ENCODE results near the gene SERINC5.
"Not testable (repeated sequence)": the region's sequence is repeated elsewhere in the genome, so short reads cannot be mapped to it uniquely, and the experiment has no call there.

SERINC5 gene

DNA sequence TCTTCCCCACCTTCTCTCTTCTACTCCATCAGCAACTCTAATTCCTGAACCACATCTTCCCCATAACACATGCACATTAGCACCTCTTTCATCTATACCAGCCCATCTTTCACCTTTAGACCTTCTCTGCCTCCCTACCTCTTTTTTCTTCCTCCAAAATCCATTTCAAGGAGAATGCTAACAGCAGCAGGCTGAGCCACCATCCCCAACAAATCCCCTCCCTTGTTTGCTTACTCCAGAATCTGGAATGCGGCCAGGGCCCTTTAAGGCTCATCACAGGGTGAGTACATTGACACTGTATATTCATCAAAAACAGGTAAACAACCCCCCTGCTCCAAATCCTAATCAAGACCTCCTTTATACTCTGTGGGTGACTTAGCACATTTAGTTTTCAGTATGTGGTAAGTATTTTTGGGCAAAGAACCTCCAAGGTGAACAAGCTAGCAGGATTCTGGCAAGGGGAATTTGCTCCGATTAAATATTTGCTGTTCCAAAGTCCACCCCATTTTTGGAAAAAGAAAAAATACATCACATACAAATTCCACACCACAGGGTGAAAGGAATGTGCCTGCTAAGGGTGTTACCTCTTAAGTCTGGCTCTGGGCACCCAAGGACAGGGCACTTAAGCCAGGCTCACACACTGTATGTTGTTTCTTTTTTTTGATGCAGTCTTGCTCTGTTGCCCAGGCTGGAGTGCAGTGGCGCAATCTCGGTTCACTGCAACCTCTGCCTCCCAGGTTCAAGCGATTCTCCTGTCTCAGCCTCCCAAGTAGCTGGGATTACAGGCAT, 71.4 kb downstream of the SERINC5 start:
- DNase-seq (ENCODE audit: low read depth, low spot score) = no peak
- peak overlapping the region; percentile 18; the same call in 1 of the 2 replicates for H3K4me3 ChIP-seq (ENCODE audit: low read length)

DNA sequence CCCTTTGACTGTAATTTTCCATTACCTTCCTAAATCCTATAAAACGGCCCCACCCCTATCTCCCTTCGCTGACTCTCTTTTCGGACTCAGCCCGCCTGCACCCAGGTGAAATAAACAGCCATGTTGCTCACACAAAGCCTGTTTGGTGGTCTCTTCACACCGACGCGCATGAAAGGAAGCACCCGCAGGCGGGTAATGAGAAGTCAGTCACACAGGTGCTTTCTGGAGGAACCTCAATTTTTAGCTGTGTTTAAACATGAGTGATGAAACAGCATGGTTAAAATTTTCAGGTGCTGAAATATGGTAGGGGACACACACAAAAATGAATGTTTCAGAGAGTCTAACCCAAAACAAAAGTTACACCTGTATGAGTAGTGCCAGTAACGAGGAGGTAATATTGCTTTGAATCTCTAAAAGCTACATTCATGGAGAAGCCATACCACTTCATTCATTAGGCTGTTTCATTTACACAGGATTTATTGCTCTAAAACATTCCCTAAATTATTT, 72.1 kb downstream of the SERINC5 start:
- H3K4me3 ChIP-seq (ENCODE audit: low read length) = peak overlapping the region; percentile 18; the same call in 1 of the 2 replicates
- DNase-seq (ENCODE audit: low read depth, low spot score) = not testable (repeated sequence)

DNA sequence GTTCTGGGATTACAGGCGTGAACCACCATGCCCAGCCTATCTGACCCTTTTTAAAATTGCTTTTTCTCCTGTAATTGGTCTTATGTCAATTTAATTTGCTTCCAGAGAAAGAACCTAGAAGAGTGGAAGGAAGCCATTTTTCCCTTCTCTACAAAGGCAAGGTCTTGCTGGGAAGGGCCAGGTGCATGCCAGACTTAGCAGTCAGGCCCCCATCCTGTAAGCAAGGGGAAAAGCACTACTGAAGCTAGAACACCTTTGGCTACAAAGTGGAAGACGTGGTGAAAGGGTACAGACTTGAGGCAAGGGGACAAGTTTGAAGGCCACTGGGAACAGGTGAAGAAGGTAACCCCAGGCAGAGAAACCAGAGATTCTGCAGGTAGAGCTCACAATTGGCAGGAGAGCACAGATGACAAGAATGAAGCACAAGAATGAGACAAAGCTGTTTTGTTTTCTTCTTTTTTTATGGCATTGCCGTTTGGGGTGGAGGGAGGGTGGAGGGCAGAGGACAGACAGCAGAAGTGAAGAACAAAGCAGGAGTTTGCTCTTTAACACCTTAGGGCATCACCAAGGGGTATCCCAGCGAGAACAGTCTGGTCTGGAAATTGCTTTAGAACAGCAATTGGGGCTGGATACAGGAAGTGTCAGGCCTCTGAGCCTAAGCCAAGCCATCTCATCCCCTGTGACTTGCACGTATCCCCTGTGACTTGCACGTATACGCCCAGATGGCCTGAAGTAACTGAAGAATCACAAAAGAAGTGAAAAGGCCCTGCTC, 72.9 kb downstream of the SERINC5 start:
- peak; percentile 73 for DNase-seq (ENCODE audit: low read depth, low spot score)

DNA sequence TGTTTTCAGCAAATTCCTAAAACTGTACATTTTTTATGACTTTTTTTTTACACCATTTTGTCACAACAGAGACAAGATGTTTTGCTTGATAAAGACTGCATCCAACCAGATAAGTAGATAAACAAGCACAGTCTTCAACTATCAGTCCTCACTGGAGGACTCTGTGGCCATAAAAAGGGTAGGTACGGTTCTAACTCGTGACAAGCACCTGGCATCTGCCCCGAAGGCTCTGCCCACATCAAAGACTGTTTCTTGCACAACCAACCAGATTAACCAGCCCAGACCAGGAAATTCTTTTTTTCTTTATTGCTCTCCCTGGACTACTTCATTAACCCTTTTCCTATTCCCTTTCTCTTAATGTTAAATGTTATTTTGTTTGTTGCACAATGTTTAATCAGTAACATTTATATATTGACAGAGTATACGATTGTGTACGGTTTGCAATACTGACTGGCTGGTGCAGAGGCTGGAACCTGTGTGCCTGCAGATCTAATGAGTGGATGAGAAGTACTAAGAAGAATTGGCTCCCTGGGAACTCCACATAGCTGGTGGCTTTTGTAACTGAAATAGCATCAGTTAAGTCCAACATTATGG, 74.1 kb downstream of the SERINC5 start:
- H3K4me3 ChIP-seq (ENCODE audit: low read length) = peak overlapping the region; percentile 34
- peak; percentile 100 for DNase-seq (ENCODE audit: low read depth, low spot score)

More for the DNA sequence above, 72.9 kb downstream of the SERINC5 start:
- H3K4me3 ChIP-seq (ENCODE audit: low read length) = no peak overlapping the region

DNA sequence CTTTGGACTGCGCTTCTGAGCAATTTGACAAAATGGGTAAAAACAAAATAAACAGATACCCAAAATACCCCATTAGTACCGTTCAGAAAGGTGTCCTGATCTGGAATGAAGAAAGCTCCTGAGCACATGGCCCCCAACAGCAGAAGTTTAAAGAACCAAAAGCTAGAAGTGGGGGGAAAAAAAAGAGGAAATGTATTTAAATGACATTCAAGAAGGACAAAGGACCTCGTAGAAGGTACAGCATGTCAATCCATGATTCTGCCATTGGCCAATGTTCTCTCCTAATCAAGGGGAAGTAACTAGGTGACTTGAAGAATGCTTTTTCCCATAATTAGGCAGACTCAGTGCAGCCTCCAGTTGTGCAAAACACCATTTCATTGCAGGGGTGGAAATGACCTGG, 78.6 kb downstream of the SERINC5 start:
- DNase-seq (ENCODE audit: low read depth, low spot score) = no peak
- H3K4me3 ChIP-seq (ENCODE audit: low read length) = no peak overlapping the region

DNA sequence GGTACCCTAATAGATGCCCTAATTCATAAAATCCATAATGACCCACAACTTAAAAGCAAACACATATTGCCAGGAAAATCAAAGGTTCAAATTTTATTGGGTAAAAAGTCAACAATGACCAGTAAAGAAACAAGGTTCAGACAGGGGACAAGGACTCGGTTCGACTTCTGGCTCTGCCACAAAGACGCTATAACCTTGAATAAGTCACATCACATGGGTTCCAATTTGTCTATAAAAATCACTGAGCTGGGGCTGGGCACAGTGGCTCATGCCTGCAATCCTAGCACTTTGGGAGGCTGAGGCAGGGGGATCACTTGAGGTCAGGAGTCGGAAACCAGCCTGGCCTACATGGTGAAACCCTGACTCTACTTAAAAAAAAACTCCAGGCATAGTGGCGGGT, 80.5 kb downstream of the SERINC5 start:
- no peak overlapping the region for H3K4me3 ChIP-seq (ENCODE audit: low read length)
- DNase-seq (ENCODE audit: low read depth, low spot score) = no peak

DNA sequence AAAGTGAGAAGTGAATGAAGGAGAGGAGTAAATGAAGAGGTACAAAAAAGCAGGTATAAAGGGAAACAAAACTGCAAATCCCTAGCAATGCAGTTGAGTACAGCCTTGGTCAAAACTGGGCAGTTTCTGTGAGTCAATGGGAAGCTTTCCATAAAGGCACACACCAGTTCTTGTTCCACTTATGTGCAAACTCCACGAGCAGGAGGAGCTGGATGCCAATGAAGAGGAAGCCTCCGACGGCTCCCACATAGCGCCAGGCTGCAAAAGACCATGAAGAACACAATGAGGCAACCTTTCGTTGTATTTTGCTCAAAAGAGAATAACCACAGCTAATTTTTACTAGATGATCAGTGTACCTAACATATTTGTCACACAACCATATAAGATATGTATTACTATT, 81.1 kb downstream of the SERINC5 start:
- DNase-seq (ENCODE audit: low read depth, low spot score) = no peak
- H3K4me3 ChIP-seq (ENCODE audit: low read length) = no peak overlapping the region

DNA sequence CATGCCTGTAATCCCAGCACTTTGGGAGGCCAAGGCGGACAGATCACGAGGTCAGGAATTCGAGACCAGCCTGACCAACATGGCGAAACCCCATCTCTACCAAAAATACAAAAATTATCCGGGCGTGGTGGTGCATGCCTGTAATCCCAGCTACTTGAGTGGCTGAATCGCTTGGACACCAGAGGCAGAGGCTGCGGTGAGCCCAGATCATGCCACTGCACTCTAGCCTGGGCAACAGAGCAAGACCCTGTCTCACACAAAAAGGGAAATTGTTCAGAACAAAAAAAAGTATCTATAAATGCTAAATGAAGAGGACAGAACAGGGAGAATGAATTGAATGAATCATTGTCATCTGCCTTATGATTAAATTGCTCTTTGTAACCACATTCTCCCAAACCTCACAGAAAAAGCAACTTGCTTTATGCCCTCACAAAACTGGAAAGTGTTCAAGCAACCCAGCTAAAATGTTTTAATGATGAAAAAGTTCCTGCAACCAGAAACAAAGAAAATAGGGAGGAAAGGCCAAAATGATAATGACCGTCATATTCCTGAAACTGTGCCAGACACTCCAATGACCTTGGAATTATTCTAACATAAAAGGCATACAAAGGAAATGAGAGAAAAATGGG, 83.7 kb downstream of the SERINC5 start:
- no peak for DNase-seq (ENCODE audit: low read depth, low spot score)
- H3K4me3 ChIP-seq (ENCODE audit: low read length) = no peak overlapping the region

DNA sequence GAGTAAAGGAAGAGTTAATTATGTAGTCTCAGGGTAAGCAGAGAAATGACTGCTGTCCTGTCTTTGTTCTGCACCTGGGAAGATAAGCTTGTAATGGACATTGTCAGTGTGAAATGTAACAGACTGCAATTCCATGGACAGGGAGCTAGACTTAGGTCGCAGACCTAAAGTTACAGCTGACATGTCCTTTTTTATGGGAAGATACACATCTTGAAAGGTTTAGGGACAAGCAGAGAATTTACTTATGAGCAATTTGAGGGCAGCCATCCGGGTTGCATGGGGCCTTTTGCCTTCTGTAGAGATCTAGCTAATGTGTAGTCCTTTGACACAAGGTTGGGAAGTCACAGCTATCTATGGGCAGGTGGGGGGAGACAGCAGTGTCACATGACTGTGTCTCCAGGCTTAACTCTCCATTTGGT, 85.7 kb downstream of the SERINC5 start:
- no peak for DNase-seq (ENCODE audit: low read depth, low spot score)
- no peak overlapping the region for H3K4me3 ChIP-seq (ENCODE audit: low read length)

DNA sequence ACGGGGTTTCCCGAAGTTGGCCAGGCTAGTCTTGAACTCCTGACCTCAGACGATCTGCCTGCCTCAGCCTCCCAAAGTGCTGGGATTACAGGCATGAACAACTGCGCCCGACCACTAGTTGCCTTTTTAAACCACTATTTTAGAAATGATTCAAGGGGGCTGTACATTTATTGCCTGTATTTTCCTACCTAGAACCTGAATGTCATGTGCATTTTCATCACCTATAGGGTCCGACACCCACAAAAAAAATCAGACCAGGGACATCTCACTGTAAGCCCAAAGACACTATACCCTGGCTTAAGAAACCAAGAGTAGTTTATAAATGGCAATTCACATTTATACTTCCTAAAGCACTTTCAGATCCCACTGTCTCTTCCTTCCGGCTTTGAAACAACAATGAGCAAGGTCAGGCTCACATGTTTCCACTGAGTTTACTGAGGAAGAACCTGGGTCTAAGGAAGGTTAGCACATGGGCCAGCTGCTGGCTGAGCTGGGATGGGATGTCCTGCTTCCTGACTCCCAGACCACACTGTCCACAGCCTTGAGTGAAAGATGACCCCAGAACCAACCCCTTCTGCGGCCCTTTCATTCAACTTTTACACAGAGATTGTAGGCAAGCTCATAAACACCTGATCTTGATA, 87.3 kb downstream of the SERINC5 start:
- DNase-seq (ENCODE audit: low read depth, low spot score) = no peak

DNA sequence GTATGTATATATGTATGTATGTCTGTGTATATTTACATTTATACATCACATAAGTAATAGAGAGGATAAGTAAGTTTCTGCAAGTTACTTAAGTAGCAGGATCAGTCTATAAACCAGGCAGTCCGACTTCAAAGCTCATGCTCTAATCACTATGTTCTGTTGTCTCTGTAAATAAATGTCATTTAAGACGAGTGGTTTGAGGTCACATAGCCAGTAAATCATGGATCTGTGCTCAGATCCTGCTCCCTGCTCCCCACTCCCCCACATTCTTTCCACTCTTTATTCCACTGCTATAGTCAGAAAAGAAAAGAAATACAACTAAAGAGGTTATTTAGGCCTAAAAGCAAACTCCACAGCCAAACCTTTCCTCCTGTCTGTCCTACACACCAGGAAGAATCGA, 90.4 kb downstream of the SERINC5 start:
- H3K4me3 ChIP-seq (ENCODE audit: low read length) = no peak overlapping the region
- no peak for DNase-seq (ENCODE audit: low read depth, low spot score)

More for the DNA sequence above, 87.3 kb downstream of the SERINC5 start:
- no peak overlapping the region for H3K4me3 ChIP-seq (ENCODE audit: low read length)

DNA sequence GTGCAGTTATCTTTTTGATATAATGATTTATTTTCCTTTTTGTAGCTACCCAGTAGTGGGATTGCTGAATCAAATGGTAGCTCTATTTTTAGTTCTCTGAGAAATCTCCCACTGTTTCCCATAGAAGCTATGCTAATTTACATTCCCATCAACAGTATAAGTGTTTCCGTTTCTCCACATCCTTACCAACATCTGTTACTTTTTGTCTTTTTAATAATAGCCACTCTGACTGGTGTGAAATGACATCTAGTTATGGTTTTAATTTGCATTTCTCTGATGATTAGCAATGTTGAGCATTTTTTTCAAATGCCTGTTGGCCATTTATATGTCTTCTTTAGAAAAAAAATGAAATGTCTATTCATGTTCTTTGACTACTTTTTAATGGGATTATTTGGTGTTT, 94.7 kb downstream of the SERINC5 start:
- no peak overlapping the region for H3K4me3 ChIP-seq (ENCODE audit: low read length)

DNA sequence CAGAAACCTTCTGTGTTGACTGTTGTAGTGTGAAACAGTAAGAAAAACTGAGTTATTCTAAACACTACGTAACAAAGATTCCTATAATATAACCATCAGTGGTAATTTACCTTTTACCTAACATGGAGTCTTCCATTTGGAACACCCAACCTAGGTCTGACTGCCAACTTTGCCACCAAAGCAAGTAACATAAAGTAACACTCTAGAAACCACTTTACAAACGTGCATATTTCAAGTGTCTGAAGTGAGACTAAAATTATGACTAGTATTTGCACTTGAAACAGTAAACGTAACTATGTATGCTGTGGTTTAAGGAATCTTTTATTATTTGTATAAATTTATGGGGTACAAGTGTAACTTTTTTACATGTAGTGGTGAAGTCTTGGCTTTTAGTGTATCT, 95.6 kb downstream of the SERINC5 start:
- no peak overlapping the region for H3K4me3 ChIP-seq (ENCODE audit: low read length)
- no peak for DNase-seq (ENCODE audit: low read depth, low spot score)

More for the DNA sequence above, 94.7 kb downstream of the SERINC5 start:
- no peak for DNase-seq (ENCODE audit: low read depth, low spot score)

DNA sequence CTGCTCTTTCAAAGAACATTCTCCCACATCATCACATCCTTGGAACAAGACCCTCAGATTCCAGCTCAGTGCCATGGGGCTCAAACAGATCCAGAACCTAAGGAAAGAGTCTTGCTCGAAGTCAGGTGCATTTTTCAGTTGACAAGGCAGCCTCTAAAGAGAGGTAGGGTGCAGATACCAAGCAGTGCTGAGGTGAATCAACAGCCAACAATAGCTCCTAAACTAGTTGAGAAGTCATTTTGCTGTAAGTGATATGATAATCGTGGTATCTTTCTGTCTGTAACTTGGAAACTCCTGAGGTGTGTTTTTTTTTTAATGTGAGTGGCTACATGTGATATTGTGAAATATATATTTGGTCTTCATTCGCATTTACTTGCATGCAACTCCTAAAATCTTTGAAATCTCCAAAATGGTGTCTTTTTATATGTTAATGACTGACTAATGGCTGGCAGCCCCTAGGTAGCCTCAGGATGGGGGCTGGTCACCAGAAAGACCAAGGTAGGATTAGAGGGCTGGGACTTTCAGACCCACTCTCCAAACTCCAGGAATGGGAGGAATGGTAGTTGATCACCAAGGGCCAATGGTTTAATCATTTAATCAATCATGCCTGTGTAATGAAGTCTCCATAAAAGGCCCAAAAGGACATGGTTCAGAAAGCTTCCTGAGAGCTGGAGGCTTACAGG, 96.6 kb downstream of the SERINC5 start:
- H3K4me3 ChIP-seq (ENCODE audit: low read length) = no peak overlapping the region
- DNase-seq (ENCODE audit: low read depth, low spot score) = no peak

DNA sequence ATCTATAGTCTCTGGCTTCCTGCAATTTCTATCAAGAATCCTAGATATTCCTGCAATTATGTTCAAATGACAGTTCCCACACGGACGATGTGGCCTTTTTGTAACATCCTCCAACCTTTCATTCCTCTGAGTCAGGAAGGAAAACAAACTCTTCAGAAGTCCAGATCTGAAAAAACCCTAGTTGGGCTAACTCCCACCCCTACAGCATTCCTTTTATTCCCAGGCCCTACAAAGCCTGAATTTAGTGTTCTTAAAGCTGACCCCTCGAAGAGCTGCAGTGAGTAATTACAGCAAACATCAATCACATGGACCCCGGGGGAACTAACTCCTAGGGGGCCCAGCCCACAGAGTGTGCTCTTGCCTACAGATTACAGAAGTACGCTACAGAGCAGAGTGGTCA, 99.7 kb downstream of the SERINC5 start:
- DNase-seq (ENCODE audit: low read depth, low spot score) = no peak
- no peak overlapping the region for H3K4me3 ChIP-seq (ENCODE audit: low read length)

DNA sequence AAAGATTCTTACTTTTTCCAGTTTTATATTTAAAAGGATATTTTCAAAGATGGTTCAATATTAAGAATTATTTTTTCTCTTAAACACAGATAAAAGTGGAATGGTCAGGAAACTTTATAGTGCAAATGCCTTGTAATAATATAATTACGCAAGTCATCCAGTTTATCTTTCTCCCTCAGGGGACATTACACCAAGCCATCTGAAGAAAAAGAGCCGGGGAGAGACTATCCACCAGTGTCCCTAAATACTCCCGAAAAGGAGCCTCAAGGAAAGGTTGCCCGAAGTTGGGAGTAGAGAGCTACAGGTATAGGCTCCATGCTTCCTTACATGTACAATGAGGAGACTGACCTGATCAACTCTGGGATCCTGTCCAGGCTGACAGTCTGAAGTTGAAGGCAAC, 101.1 kb downstream of the SERINC5 start:
- DNase-seq (ENCODE audit: low read depth, low spot score) = no peak
- H3K4me3 ChIP-seq (ENCODE audit: low read length) = no peak overlapping the region

DNA sequence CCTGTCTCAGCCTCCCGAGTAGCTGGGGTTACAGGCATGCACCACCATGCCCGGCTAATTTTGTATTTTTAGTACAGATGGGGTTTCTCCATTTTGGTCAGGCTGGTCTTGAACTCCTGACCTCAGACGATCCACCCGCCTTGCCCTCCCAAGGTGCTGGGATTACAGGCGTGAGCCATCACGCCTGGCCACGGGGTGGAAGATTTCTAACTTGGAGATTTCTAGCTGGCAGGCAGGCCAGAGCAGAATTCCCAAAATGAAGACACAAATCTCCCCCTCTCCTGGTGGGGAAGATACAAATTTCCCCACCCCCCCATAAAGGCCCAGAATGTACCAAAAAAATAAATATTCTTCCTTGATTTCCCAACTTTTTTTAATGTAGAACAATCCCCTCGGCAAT, 101.6 kb downstream of the SERINC5 start:
- DNase-seq (ENCODE audit: low read depth, low spot score); H3K4me3 ChIP-seq (ENCODE audit: low read length): not testable (repeated sequence)

DNA sequence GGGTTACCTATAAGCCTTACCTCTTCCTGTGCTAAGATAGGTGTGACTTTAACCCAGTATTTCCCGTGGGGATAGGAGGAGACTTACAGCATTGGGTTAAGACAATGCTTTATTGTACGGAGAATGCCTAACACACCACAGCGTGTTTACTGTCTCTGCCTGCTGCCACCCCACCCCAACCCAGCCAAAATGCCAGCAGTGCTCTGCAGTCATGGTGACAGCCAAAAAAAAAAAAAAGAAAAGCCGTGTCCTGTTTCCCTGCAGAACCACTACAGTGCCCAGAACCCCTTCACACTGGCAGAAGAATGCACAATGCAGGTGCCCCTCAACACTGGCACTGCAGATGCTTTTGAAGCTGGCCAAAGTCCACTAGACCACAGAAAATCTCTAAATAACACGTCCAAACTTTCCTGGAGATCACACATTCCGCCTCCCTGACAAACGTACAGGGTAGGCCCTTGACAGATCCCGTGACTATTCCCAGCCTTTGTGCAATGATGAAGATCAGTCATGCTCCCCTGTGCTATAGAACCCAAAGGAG, 102.2 kb downstream of the SERINC5 start:
- H3K4me3 ChIP-seq (ENCODE audit: low read length) = no peak overlapping the region
- no peak for DNase-seq (ENCODE audit: low read depth, low spot score)

All from Jurkat, Clone E6-1 (cell line).